ENCODE results near the gene ENPP1. TPM values are rescaled to one million over a fixed set of nuclear protein-coding genes. Genes with fewer than 3 reads are reported as not detected.
A peak's percentile ranks its signal among the peaks of the same experiment; 100 is the strongest.
"Not testable (repeated sequence)": the region's sequence is repeated elsewhere in the genome, so short reads cannot be mapped to it uniquely, and the experiment has no call there.

Gene ENPP1
- total RNA-seq, 1 donor from 2014 or later, result 64.0 TPM

DNA sequence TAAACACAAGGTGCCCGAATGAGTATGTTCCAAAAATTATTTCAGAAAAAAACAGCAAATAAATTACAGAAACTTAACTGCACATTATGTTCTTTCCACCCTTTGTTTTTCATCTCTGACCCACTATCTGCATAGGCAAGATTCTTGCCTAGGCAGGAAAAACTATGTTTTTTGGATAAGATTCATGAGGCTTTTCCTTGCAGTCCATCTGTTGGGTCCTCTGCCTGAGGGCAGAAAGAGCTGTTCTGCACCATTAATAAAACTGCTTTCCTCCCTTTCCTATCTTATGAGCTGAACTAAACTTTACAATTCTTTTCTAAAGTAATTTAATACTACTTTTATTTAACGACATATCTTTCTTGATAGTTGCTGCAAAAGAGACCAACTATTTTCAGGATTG, 21.1 kb downstream of the ENPP1 start:
- DNase-seq (ENCODE audit: low spot score), result peak; percentile 61

DNA sequence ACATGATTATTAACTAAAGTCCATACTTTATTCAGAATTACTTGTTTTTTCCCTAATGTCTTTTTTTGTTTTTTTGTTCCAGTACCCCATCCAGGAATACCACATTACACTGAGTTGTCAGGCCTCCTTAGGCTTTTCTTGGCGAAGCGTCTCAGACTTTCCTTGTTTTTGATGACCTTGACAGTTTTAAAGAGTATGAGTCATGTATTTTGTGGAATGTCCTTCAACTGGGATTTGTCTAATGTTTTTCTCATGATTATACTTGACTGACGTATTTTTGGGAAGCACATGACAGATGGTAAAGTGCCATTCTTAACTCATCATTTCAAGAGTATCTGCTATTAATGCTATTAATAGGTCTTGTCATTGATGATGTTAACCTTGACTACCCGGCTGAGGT, 23.6 kb downstream of the ENPP1 start:
- no peak for DNase-seq (ENCODE audit: low spot score)

DNA sequence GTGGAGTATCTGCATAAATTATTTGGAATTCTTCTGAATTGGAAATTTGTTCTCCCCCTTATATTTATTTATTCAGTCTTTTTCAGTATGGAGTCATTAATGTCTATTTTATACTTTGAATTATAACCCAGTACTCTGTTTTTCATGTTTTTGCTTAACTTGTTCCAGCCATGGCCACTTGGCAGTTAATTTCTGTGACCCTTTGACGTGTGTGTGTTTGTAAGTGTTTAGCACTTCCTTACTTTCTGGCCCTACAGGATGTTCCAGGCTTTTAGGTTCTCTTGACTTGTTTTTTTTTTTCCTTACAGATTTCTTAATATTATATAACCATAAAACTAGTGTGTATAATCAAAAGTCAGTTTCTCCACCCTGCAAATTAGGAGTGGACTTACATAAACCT, 24.1 kb downstream of the ENPP1 start:
- no peak for DNase-seq (ENCODE audit: low spot score)

DNA sequence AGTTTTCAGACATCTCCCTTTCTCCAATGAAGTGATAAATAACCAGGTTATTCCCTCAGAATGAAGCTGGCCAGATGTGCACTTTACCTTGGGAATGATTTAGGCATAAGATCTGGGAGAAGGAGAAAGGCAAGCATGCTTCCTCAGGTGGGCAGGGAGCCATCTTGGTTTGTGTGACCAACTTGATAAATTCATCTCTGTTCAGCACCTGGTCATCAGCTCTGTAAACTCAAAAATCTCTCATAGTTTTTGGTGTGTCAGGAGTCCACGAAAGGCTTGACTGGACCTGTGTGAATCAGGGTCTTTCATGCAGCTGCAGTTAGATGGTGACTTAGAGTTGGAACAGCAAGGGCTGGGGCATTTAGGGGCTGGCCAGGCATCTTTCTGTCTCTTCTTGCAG, 24.5 kb downstream of the ENPP1 start:
- DNase-seq (ENCODE audit: low spot score), result no peak

DNA sequence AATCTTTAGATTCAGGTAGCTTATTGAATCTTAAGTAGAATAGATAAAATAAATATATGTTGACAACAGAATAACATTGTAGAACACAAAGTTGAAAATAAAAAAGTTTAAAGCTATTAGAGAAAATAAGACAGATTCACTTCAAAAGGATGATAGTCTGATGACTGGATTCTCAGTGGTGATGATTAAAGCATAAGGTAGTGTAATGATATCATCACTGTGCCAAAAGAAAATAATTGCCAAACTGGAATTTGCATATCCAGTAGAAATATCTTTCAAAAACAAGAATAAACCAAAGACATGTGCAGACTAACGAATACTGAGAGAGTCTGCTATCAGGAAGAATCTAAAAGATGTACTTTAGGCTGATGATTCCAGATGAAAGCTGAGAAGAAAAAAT, 30.2 kb downstream of the ENPP1 start:
- no peak for DNase-seq (ENCODE audit: low spot score)

DNA sequence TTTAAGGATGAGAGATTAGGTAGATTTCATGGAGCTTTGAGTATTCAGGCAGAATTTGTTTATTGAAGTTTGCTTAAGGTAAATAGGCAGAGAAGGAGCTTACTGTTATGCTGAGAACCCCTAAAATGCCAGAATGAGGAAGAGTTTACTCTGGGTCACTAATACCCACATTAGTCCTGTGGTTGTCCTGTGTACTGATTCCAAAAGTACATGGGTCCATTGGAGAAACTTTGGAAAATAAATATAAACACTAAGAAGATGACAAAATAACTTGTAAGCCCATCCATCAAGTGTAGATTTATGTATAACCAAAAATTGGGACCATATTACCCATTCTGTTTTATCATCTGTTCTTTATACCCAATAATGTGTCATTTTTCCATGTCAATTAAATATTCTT, 31.6 kb downstream of the ENPP1 start:
- DNase-seq (ENCODE audit: low spot score), result no peak

DNA sequence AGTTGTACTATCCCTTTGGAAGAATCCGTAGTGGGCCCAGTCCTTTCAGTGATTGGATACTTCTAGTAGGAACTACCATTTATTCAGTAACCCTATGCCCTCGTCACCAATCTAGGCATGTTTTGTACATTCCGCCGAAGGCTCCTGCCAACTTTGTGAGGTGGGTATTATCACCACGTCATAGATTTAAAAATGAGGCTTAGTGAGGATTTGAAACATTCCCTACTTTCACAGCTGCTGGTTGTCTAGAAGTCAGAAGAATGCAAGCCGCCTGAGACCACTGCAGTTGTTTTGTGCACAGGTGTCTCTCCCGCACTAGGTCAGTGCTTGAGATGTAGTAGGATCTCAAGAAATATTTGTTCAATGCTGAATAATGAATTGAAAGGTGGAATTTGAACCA, 32.6 kb downstream of the ENPP1 start:
- DNase-seq (ENCODE audit: low spot score), result no peak

DNA sequence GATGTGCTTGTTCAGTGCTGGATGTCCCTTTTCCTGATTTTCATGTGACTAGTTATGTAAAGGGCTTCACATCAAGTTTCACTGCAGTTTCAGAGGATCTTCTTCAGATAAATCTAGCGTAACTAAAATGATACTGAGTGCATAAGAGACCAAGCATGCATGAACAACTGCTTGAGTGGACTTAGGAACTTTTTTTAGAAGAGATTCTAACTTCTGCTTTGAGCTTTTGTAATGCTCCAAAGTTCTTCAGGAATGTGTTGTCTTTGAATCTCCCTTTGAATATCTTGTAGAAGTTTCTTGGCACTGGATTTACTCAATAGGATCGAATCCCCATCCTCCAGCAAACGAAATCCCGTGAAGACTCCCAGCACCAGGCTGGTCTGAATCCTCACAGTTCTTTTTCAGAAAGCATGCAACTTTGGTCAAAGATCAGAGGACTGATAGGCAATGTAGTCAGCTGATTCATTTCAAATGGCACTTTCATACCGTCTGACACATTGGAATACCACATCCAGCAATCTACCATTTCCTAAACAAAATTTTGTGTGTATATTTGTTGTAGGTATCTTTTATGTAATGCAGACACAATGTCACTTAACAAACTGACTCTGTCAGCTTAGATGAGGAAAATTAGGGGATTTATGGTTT, 33.2 kb downstream of the ENPP1 start:
- DNase-seq (ENCODE audit: low spot score), result no peak

DNA sequence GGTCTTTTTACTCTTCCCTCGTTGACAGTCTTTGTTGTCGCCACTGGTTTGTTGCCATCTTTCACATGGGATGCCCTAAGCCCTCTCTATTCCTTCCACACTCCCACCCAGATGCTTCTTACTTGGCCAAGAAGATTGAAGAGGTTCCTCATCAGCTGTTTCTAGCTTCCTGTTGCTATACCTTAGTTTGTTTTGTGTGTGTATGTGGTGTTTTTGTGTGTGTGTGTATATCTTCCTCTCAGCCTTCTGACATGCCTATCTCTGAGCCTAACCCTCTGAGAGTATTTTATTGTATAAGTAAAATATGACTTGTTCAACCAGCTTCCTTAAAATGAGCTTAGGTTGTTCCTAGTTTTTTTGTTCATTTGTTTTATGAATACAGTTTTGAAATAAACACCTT, 35.9 kb downstream of the ENPP1 start:
- no peak for DNase-seq (ENCODE audit: low spot score)

DNA sequence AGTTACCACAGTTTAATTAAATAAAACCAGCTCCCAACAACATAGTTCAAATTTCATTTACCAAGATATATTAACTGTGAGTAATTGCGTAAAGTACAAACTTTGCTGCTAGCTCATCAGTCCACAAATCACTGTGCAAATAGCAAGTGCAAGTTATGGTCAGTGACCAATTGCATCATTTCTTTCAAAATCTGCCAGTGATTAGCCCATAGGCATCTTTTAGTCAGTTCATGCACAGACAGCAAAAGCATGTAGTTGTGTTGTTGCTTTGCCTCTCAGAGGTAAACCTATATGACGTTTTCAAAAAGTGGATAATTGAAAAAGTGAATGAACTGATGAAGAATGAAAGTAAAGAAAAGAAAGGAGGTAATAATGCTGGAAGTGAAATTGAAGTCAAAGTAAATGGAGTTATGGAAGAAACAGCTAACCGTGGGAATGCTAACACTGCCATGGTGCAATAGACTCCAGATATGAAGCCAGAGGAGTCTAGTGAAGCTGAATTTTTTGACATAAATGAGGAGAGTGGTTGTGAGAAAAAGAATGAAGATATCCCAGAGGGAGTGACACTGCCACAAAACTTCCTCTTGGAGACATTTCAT, 36.5 kb downstream of the ENPP1 start:
- no peak for DNase-seq (ENCODE audit: low spot score)

DNA sequence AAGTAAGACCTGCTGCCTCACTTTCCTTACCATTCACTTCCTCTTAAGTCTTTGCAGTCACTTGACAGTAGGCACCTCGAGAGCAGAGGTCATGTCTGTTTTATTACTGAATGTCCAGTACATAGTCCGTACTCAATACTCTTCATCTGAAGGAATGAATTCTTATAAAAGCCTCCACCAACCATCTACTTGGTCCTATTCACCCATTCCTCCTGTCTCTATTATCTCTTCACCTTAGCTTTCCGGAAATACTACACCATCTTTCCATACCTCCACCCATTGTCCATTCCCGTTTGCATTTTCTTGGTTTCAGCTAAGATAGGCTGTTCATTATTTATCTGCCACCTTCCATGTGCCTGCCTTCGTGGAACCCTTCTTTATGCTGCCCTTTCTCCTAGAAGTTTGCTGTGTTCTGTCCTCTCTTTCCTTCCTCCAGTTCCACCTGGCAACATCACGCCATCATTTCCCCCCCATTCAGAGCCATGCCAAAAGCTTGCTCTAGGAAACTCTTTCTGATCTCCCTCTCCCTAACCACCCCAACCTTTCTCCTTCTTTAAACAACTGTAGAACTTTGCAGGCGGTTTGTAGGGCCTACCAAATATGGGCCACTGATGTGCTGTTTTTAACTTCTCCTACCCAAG, 38.3 kb downstream of the ENPP1 start:
- DNase-seq (ENCODE audit: low spot score), result no peak

DNA sequence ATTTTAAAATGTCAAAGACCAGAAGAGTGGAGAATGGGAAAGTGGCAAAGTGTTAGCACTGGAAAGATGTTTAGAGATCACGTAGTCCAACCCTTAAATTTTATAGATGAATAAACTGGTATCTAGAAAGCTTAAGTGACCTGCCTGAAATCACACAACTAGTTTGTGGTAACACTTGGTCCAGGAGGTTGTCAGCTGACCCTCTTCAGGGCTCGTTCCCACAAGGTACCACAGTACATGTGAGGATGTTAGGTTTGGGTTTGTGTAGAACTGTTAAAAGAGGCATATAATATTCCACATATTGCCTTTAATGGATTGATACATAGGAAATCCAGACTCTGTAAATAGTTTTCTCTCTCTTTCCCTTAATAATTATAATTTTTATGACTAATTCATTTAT, 39.1 kb downstream of the ENPP1 start:
- DNase-seq (ENCODE audit: low spot score), result no peak

DNA sequence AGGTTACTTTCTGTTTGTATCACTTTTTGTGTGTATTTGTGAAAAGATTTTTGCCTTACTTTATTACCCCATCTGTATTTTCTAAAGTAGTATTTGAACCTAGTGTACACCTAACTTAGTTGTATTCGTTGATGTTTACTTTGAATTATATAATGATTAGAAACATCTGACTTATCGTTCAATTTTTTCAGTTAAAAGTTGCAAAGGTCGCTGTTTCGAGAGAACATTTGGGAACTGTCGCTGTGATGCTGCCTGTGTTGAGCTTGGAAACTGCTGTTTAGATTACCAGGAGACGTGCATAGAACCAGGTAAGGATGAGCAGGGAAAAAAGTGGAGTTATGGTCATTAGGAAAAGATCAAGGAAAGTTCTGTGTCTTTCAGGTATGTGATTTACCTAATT, 42.0 kb downstream of the ENPP1 start:
- no peak for DNase-seq (ENCODE audit: low spot score)

DNA sequence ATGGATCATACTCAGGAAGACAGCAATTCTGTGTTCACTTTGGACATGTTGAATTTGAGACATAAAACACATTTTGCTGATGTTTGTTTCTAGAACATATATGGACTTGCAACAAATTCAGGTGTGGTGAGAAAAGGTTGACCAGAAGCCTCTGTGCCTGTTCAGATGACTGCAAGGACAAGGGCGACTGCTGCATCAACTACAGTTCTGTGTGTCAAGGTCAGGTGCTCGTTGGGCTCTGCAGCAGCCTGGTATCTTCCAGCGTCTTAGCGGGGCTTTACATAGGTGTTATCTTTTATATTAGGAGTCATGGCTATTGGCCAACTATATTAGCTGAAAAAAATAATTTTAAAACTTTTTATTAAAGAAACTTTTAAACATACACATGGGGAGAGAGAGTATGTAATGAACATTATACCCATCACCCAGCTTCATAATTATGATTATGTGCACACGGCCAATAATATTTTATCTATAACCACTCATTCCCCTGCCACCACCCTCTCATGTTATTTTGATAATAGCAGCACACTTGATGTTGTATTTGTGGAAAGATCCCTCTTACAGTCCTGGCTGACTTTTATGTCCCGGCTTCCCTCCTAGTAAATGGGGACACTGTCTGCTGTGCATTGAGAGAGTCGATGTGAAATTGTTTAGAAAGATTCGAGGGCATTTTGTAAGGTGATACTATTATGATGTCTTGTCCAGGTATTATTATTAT, 43.4 kb downstream of the ENPP1 start:
- no peak for DNase-seq (ENCODE audit: low spot score)

DNA sequence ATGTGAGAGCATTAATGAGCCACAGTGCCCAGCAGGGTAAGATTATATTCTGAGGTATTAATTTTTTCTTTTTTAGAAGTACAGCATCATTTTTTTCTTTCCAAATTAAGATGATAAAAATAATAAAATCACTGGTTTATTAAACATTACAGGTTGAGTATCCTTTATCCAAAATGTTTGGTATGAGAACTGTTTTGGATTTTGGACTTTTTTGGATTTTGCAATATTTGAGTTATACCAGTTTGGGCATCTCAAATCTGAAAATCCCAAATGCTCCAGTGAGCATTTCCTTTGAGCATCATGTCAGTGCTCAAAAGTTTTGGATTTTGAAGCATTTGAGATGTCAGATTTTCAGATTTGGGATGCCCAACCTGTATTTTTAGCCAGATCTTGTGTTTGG, 44.4 kb downstream of the ENPP1 start:
- no peak for DNase-seq (ENCODE audit: low spot score)

DNA sequence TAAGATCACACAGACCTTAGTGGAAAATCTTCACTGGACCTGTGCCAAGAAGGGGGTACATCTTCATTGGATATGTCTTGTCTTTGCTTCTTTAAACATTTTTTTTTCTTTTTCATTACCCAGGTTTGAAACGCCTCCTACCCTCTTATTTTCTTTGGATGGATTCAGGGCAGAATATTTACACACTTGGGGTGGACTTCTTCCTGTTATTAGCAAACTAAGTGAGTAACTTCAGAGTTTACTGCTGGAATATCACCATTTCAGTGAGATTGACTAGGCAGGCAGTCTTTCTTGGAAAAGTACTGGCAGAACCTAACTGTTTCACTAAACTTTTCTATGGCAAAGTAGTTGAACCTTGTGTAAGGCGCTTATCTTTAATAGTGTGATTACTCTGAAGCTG, 47.0 kb downstream of the ENPP1 start:
- DNase-seq (ENCODE audit: low spot score), result no peak

DNA sequence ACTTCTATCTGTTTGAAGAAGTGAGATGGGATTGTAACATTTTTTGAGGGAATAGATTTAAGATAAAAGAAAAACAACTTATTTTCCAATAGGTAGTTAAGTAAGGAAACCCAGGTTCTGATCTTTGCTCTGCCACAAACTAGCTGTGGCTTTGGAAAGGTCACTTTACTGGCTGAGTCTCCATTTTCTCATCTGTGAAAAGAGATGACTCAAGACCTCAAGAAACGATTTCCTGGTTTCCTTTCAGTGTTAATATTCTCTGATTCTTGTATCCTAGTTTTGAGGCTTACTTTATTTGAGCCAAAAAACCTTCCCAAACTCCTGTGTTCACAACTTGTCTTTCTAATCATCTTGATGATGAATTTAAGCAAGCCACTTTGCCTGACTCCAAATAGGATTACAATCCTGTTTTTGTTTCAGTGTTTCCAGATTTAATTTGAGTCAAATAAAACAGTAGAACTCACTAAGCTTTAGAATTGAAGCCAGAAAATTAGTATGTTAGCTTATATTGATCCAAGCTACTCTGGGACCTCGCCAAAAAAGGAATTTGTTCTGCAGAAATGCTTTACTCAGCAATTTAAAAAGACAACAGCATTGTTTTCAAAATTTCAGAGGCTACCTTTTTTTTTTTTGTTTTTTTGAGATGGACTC, 51.1 kb downstream of the ENPP1 start:
- no peak for DNase-seq (ENCODE audit: low spot score)

DNA sequence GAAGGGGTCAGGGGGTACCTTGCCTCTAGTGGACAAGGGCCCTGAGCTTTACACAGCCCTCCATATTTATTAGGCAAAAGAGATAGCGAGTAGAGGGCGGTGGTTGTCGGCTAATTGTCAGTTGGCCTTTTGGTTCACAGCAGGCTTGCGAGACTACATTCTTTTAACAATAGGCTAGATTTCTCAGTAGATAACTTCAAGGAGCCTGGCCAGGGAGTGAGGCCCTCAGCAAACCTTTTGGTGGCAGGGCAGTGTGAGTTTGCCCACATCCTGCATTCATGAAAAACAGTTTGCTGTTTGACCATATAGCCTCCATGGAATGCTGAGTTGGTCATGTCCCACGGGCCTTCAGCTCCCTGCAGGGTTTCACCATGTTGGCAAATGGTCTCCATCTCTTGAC, 51.8 kb downstream of the ENPP1 start:
- not testable (repeated sequence) for DNase-seq (ENCODE audit: low spot score)

DNA sequence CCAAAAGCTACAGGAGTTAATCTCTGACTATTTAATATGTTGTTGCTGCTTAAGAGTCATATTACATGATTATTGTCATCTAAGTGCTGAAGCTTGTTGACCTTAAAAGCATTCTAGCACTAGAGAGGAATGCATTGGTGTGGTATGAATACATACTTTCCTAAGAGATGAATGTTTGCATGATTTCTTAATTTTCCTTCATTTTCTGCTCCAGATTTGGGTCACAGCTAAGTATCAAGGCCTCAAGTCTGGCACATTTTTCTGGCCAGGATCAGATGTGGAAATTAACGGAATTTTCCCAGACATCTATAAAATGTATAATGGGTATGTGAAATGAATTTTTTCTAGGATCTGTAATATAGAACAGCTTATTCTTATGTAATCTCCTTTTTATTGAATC, 53.6 kb downstream of the ENPP1 start:
- DNase-seq (ENCODE audit: low spot score), result peak; percentile 58

DNA sequence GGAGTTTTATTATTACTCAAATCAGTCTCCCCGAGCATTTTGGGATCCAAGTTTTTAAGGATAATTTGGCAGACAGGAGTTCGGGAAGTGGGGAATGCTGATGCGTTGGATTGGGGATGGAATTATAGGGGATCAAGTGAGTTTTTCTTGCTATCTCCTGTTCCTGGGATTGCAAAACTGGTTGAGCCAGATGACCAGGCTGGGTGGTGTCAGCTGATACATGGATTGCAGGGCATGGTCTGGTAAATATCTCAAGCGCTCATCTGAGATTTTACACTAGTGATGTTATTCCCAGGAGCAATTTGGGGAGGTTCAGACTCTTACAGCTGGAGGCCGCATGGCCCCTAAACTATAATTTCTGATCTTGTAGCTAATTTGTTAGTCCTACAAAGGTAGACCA, 54.7 kb downstream of the ENPP1 start:
- peak; percentile 87 for DNase-seq (ENCODE audit: low spot score)

DNA sequence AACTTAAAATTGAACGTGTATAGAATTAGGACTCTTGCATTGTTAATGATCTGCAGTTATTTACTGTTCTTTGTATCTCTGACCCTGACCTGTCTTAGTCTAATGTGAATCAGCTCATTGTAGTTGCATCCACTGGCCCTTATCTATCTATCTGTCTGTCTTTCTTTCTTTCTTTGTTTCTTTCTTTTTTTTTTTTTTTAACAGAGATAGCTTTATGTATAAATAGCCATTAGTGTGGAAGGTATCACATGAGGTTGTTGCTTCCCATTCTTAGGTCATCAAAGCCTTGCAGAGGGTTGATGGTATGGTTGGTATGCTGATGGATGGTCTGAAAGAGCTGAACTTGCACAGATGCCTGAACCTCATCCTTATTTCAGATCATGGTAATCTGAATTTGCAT, 59.9 kb downstream of the ENPP1 start:
- no peak for DNase-seq (ENCODE audit: low spot score)

DNA sequence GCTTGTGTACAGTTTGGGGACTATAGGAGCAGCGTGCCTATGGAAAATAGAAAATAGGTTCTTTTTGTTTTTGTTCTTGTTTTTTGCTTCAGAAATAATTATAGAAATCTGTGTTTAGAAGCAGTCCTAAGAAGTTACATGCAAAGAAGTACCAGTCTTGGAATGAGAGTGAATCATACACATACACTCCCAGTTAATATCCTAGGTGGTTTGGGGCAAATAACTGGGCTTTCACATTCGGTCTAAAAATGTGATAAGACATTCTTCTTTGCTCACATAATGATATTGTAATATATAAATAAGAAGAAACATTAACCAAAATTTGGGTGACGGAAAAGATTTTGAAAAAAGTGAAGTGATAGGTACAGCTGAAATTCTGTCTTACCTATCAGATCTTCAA, 61.0 kb downstream of the ENPP1 start:
- no peak for DNase-seq (ENCODE audit: low spot score)

All from umbilical cord (tissue), 2 donors.